Subcutaneous abdominal adipose tissue (tissue), 5 donors: ENCODE measurements around the gene SEMA3B.

ENCODE experiments used
- H3K27ac ChIP-seq: one replicate; pipeline ENCODE4 v1.7.0; 2013; ENCODE audit warnings: low read depth, mild to moderate bottlenecking, inconsistent platforms, low read length, moderate library complexity
- H3K27me3 ChIP-seq, 5 donors: one replicate each; pipeline ENCODE4 v1.7.0; 2013; ENCODE audit warnings: low read length in 5 of 5, inconsistent platforms in 1 of 5; ENCODE audit not compliant: control insufficient read depth in 5 of 5, insufficient read depth in 4 of 5
- H3K36me3 ChIP-seq, 5 donors: one replicate each; pipeline ENCODE4 v1.7.0; 2013; ENCODE audit warnings: low read length in 5 of 5; ENCODE audit not compliant: control insufficient read depth in 5 of 5, insufficient read depth in 5 of 5
- H3K4me1 ChIP-seq, 5 donors: one replicate each; pipeline ENCODE4 v1.7.0; 2013; ENCODE audit warnings: low read length in 5 of 5, mild to moderate bottlenecking in 3 of 5, moderate library complexity in 1 of 5; ENCODE audit not compliant: control insufficient read depth in 5 of 5, insufficient read depth in 5 of 5
- H3K4me3 ChIP-seq, 5 donors: one replicate each; pipeline ENCODE4 v1.7.0; 2013; ENCODE audit warnings: low read length in 5 of 5, low read depth in 1 of 5
- H3K9ac ChIP-seq, 5 donors: one replicate each; pipeline ENCODE4 v1.7.0; 2013; ENCODE audit warnings: low read length in 5 of 5, mild to moderate bottlenecking in 4 of 5, moderate library complexity in 3 of 5
- H3K9me3 ChIP-seq, 5 donors: one replicate each; pipeline ENCODE4 v1.7.0; 2013; ENCODE audit warnings: low read length in 5 of 5; ENCODE audit not compliant: control insufficient read depth in 5 of 5
- donor health status: healthy.
- donor health status: healthy.
- donor health status: healthy.
- donor health status: healthy.
- donor health status: healthy.

Gene SEMA3B

DNA sequence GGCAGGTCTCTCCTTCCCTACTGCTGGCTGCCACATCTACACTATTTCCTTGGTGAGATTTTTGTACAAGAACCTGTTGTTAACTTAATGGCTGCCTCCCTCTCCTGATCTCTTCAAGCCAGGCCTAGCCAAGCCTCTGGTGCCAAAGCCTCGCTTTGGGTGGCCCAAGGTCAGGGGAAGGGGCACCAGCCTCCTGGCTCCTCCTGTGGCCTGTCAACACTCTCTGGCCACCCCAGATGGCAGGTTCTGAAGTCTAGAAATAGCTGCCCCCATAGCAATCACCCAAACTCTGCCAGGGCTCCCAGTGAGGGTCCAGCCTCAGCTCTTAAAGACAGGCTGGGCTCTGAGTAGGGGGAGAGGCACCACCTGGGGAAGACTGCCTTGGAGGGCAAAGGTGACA is 18.3 kb downstream of the SEMA3B start:
- no peaks in the 10 kb centered on the region for H3K9me3 ChIP-seq
- H3K4me3 ChIP-seq = no peak overlapping the region
- H3K4me1 ChIP-seq = peaks cover 2 to 16% (median 14%) of the 10 kb centered on the region in 5 donors
- H3K36me3 ChIP-seq = peaks cover 0 to 42% (median 41%) of the 10 kb centered on the region in 5 donors
- H3K27ac ChIP-seq = no peak overlapping the region
- H3K9ac ChIP-seq = no peak overlapping the region
- no peaks in the 10 kb centered on the region for H3K27me3 ChIP-seq

- Histone ChIP-seq H3K27ac (no peak overlapping the region), H3K27me3 (no peaks in the 10 kb centered on the region), H3K9me3 (no peaks in the 10 kb centered on the region), H3K4me3 (no peak overlapping the region), H3K4me1 (peaks cover 6 to 26% (median 25%) of the 10 kb centered on the region in 5 donors), H3K9ac (no peak overlapping the region), H3K36me3 (peaks cover 0 to 42% (median 41%) of the 10 kb centered on the region in 5 donors)
Measured at GRCh38 chr3:50288387-50289007, 19.6 kb downstream of the SEMA3B start.

DNA sequence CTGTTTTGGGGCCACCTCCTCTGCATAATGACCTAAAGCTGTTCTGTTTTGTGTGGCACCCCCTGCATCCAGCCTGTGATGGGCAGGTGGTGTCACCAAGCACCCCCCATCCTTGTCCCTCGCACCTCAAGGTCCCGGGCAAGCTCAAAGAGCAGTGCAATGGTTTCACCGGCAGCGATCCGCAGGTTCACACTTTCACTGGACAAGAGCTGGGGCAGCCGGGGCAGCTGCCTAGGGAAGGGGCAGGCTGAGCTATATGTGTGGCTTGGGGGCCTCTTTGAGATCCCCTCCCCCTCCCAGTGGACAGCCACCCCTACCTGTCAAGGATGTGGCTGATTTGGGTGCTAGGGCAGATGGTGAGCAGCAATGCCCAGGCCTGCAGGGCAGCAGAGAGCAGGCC is 20.2 kb downstream of the SEMA3B start:
- no peaks in the 10 kb centered on the region for H3K9me3 ChIP-seq
- H3K27me3 ChIP-seq = no peaks in the 10 kb centered on the region
- peaks cover 6 to 31% (median 26%) of the 10 kb centered on the region in 5 donors for H3K4me1 ChIP-seq
- H3K27ac ChIP-seq = no peak overlapping the region
- H3K4me3 ChIP-seq = no peak overlapping the region
- peaks cover 0 to 42% (median 41%) of the 10 kb centered on the region in 5 donors for H3K36me3 ChIP-seq
- no peak overlapping the region for H3K9ac ChIP-seq

- H3K36me3 ChIP-seq = peaks cover 0 to 42% (median 41%) of the 10 kb centered on the region in 5 donors
- no peak overlapping the region for H3K9ac ChIP-seq
- no peak overlapping the region for H3K27ac ChIP-seq
- peaks cover 6 to 31% (median 26%) of the 10 kb centered on the region in 5 donors for H3K4me1 ChIP-seq
- no peaks in the 10 kb centered on the region for H3K27me3 ChIP-seq
- H3K9me3 ChIP-seq = no peaks in the 10 kb centered on the region
- H3K4me3 ChIP-seq = no peak overlapping the region
Measured at GRCh38 chr3:50290161-50290641, 21.3 kb downstream of the SEMA3B start.

GRCh38 chr3:50292159-50293078 is 23.5 kb downstream of the SEMA3B start, which contains the start of gene IFRD2:
Gene IFRD2, minus strand, starts transcription at chr3:50292429. Its CDS starts 155 bp downstream, at chr3:50292274.
- H3K4me3 ChIP-seq = peak within 1 kb of the TSS; percentile 80 to 91 (median 83)
- H3K36me3 ChIP-seq = peaks cover 0 to 38% (median 35%) of the 10 kb centered on the region in 5 donors
- no peaks in the 10 kb centered on the region for H3K9me3 ChIP-seq
- peak within 1 kb of the TSS; percentile 91 for H3K27ac ChIP-seq
- H3K27me3 ChIP-seq = no peaks in the 10 kb centered on the region
- H3K9ac ChIP-seq = peak within 1 kb of the TSS; percentile 75 to 93 (median 81)
- peaks cover 6 to 31% (median 26%) of the 10 kb centered on the region in 5 donors for H3K4me1 ChIP-seq

DNA sequence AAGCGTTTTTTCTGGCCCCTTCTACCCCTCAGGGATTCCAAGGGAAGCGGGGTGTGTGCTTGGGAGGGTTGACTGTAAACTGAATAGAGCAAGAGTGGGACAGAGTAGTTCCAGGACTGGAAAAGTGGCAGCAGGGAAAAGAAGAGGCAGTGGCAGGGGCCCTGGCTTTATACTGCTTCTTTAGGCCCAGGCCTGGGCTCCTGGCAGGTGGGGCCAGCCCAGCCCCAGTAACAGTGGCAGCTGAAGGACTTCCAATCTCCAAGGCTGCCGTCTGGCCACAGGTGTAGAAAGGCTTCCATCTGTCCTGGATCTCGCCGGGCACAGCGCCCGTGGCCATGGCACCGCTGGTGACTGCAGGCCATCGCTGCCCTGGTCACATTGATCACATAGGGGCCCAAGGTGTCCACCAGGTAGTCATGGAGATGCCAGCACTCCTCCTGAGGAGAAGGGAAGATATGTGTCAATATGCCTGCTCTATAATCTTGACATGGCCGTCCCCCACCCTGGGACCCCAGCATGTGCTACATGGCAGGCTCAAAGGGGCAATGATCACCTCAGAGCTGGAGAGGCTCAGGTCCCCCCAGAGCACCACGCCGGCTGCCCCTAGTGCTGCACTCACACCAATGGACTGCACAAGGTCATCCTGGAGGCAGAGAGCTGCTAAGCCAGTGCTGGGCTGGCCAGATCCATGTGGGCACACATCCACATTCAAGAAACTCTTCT is 24.3 kb downstream of the SEMA3B start:
- Histone ChIP-seq H3K9ac (peak overlapping the region; percentile 73 to 93 (median 78)), H3K4me1 (peaks cover 6 to 35% (median 30%) of the 10 kb centered on the region in 5 donors), H3K9me3 (no peaks in the 10 kb centered on the region), H3K4me3 (peak overlapping the region; percentile 59 to 83 (median 80)), H3K27me3 (no peaks in the 10 kb centered on the region), H3K36me3 (peaks cover 0 to 30% (median 27%) of the 10 kb centered on the region in 5 donors), H3K27ac (peak overlapping the region; percentile 91)

DNA sequence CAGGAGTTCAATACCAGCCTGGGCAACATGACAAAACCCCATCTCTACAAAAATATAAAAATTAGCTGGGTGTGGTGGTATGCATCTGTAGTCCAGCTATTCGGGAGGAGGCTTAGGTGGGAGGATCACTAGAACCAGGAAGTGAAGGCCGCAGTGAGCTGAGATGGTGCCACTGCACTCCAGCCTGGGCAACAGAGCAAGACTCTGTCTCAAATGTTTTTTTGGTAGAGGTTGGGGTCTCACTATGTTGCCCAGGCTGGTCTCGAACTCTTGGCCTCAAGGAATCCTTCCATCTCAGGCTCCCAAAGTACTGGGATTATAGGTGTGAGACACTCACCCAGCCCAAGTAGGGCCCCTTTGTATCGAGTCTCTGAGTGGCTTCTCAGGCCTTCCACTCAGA is 25.1 kb downstream of the SEMA3B start:
- H3K4me1 ChIP-seq = peaks cover 6 to 43% (median 39%) of the 10 kb centered on the region in 5 donors
- no peak overlapping the region for H3K27ac ChIP-seq
- H3K9ac ChIP-seq = no peak overlapping the region
- H3K27me3 ChIP-seq = no peaks in the 10 kb centered on the region
- peaks cover 0 to 22% (median 18%) of the 10 kb centered on the region in 5 donors for H3K36me3 ChIP-seq
- H3K4me3 ChIP-seq = no peak overlapping the region
- H3K9me3 ChIP-seq = no peaks in the 10 kb centered on the region

- Histone ChIP-seq H3K36me3 (peaks cover 0 to 15% (median 12%) of the 10 kb centered on the region in 5 donors), H3K9ac (no peak overlapping the region), H3K4me3 (no peak overlapping the region), H3K27me3 (no peaks in the 10 kb centered on the region), H3K27ac (no peak overlapping the region), H3K9me3 (no peaks in the 10 kb centered on the region), H3K4me1 (peaks cover 9 to 46% (median 40%) of the 10 kb centered on the region in 5 donors)
Measured at GRCh38 chr3:50294492-50295403, 25.8 kb downstream of the SEMA3B start.
